SK-N-SH treated with all-trans-retinoic acid at 6 μM for 48 hours (cell line): ENCODE data around the gene IFIT2.

ENCODE experiments used
- ATAC-seq: fragments of 200-7000 bp; cut with Tn5 transposase; 3 replicates; pipeline ENCODE4 v1.9.1; 2020; ENCODE audit warnings: mild to moderate bottlenecking, moderate library complexity
- ARNTL ChIP-seq: fragments of 450-650 bp; formaldehyde crosslinking; IDR thresholded peaks from 2 replicates; pipeline ENCODE4 v1.5.0; 2020; ENCODE audit warnings: low read depth, mild to moderate bottlenecking, moderate library complexity, borderline replicate concordance
- CSRNP3 ChIP-seq: fragments of 250-450 bp; sonication (Bioruptor Pico); IDR thresholded peaks from 2 replicates; pipeline ENCODE4 v1.5.1; 2021; ENCODE audit warnings: mild to moderate bottlenecking, moderate library complexity
- ESRRG ChIP-seq: fragments of 250-450 bp; sonication (Bioruptor Pico); IDR thresholded peaks from 2 replicates; pipeline ENCODE4 v1.6.1; 2021; ENCODE audit warnings: mild to moderate bottlenecking
- GLIS3 ChIP-seq: fragments of 250-450 bp; sonication (Bioruptor Pico); IDR thresholded peaks from 2 replicates; pipeline ENCODE4 v1.5.0; 2020; ENCODE audit warnings: mild to moderate bottlenecking, moderate library complexity
- ISL1 ChIP-seq: fragments of 250-450 bp; sonication (Bioruptor Pico); IDR thresholded peaks from 2 replicates; pipeline ENCODE4 v2.1.2; 2022; ENCODE audit warnings: mild to moderate bottlenecking, moderate library complexity
- OSR1 ChIP-seq: fragments of 250-450 bp; sonication (Bioruptor Pico); IDR thresholded peaks from 2 replicates; pipeline ENCODE4 v1.8.0; 2022; ENCODE audit warnings: moderate library complexity, mild to moderate bottlenecking, inconsistent platforms
- PPARA ChIP-seq: fragments of 250-450 bp; sonication (Bioruptor Pico); IDR thresholded peaks from 2 replicates; pipeline ENCODE4 v1.5.0; 2020; ENCODE audit warnings: mild to moderate bottlenecking, borderline replicate concordance
- RARB ChIP-seq: fragments of 250-450 bp; sonication (Bioruptor Pico); IDR thresholded peaks from 2 replicates; pipeline ENCODE4 v1.8.0; 2021; ENCODE audit warnings: mild to moderate bottlenecking, moderate library complexity
- SNAI2 ChIP-seq: fragments of 250-450 bp; sonication (Bioruptor Pico); IDR thresholded peaks from 2 replicates; pipeline ENCODE4 v1.5.0; 2020; ENCODE audit warnings: mild to moderate bottlenecking, moderate library complexity
- TCF4 ChIP-seq: fragments of 250-450 bp; sonication (Bioruptor Pico); IDR thresholded peaks from 2 replicates; pipeline ENCODE4 v1.8.0; 2021; ENCODE audit warnings: mild to moderate bottlenecking, moderate library complexity, borderline replicate concordance
- TOX ChIP-seq: fragments of 250-450 bp; sonication (Bioruptor Pico); IDR thresholded peaks from 2 replicates; pipeline ENCODE4 v1.8.0; 2021; ENCODE audit warnings: mild to moderate bottlenecking, moderate library complexity, borderline replicate concordance
- ZC3H10 ChIP-seq: fragments of 250-450 bp; sonication (Bioruptor Pico); IDR thresholded peaks from 2 replicates; pipeline ENCODE4 v1.5.1; 2021; ENCODE audit warnings: mild to moderate bottlenecking, moderate library complexity
- ZNF565 ChIP-seq: fragments of 450-650 bp; formaldehyde crosslinking; conservative IDR thresholded peaks from 2 replicates; pipeline ENCODE4 v1.5.0; 2020; ENCODE audit warnings: low read depth, mild to moderate bottlenecking, moderate library complexity
- ZNF70 ChIP-seq: fragments of 450-650 bp; formaldehyde crosslinking; IDR thresholded peaks from 2 replicates; pipeline ENCODE4 v1.5.0; 2020; ENCODE audit warnings: mild to moderate bottlenecking, moderate library complexity
- ZNF8 ChIP-seq: fragments of 450-650 bp; formaldehyde crosslinking; IDR thresholded peaks from 2 replicates; pipeline ENCODE4 v1.5.0; 2020; ENCODE audit warnings: mild to moderate bottlenecking, moderate library complexity
- TF ChIP-seq, protein P1 (sequence below): fragments of 250-450 bp; sonication (Bioruptor Pico); IDR thresholded peaks from 2 replicates; pipeline ENCODE4 v1.5.0; 2020; ENCODE audit warnings: mild to moderate bottlenecking, moderate library complexity
- TF ChIP-seq, protein P2 (sequence below): fragments of 250-450 bp; sonication (Bioruptor Pico); IDR thresholded peaks from 2 replicates; pipeline ENCODE4 v1.8.0; 2021; ENCODE audit warnings: low read depth, mild to moderate bottlenecking, moderate library complexity, borderline replicate concordance
- TF ChIP-seq, protein P3 (sequence below): fragments of 250-450 bp; sonication (Bioruptor Pico); IDR thresholded peaks from 2 replicates; pipeline ENCODE4 v1.8.0; 2020; ENCODE audit warnings: mild to moderate bottlenecking, moderate library complexity, borderline replicate concordance

Gene IFIT2

GRCh38 chr10:89308736-89309135 is 6.9 kb downstream of the IFIT2 start:
- no peak for ATAC-seq
- TF ChIP-seq SNAI2 (CRISPR knock-in tag) = no peak
- no peak for TF ChIP-seq ESRRG (CRISPR knock-in tag)
- TF ChIP-seq CSRNP3 = no peak
- no peak for TF ChIP-seq ZC3H10 (CRISPR knock-in tag)

- TF ChIP-seq ZNF8 = no peak
- TF ChIP-seq GLIS3 (CRISPR knock-in tag) = no peak
- TF ChIP-seq TCF4 (CRISPR knock-in tag) = no peak
- TF ChIP-seq, protein P1, sequence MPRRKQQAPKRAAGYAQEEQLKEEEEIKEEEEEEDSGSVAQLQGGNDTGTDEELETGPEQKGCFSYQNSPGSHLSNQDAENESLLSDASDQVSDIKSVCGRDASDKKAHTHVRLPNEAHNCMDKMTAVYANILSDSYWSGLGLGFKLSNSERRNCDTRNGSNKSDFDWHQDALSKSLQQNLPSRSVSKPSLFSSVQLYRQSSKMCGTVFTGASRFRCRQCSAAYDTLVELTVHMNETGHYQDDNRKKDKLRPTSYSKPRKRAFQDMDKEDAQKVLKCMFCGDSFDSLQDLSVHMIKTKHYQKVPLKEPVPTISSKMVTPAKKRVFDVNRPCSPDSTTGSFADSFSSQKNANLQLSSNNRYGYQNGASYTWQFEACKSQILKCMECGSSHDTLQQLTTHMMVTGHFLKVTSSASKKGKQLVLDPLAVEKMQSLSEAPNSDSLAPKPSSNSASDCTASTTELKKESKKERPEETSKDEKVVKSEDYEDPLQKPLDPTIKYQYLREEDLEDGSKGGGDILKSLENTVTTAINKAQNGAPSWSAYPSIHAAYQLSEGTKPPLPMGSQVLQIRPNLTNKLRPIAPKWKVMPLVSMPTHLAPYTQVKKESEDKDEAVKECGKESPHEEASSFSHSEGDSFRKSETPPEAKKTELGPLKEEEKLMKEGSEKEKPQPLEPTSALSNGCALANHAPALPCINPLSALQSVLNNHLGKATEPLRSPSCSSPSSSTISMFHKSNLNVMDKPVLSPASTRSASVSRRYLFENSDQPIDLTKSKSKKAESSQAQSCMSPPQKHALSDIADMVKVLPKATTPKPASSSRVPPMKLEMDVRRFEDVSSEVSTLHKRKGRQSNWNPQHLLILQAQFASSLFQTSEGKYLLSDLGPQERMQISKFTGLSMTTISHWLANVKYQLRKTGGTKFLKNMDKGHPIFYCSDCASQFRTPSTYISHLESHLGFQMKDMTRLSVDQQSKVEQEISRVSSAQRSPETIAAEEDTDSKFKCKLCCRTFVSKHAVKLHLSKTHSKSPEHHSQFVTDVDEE (CRISPR knock-in tag) = no peak
- ATAC-seq = no peak
These were observed 7.6 kb downstream of the IFIT2 start for GRCh38 chr10:89309156-89310055.

GRCh38 chr10:89310056-89310893 is 8.4 kb downstream of the IFIT2 start:
- TF ChIP-seq RARB (CRISPR knock-in tag) (no peak), ISL1 (no peak), ZNF565 (CRISPR knock-in tag) (no peak), ARNTL (CRISPR knock-in tag) (no peak), PPARA (CRISPR knock-in tag) (no peak), TOX (no peak), TCF4 (CRISPR knock-in tag) (no peak), ESRRG (CRISPR knock-in tag) (no peak), ZNF70 (no peak), ZNF8 (no peak), ZC3H10 (CRISPR knock-in tag) (no peak), OSR1 (no peak)
- TF ChIP-seq, protein P2, sequence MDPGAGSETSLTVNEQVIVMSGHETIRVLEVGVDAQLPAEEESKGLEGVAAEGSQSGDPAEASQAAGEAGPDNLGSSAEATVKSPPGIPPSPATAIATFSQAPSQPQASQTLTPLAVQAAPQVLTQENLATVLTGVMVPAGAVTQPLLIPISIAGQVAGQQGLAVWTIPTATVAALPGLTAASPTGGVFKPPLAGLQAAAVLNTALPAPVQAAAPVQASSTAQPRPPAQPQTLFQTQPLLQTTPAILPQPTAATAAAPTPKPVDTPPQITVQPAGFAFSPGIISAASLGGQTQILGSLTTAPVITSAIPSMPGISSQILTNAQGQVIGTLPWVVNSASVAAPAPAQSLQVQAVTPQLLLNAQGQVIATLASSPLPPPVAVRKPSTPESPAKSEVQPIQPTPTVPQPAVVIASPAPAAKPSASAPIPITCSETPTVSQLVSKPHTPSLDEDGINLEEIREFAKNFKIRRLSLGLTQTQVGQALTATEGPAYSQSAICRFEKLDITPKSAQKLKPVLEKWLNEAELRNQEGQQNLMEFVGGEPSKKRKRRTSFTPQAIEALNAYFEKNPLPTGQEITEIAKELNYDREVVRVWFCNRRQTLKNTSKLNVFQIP (CRISPR knock-in tag) = no peak
- TF ChIP-seq, protein P1 (CRISPR knock-in tag) = no peak
- TF ChIP-seq, protein P3, sequence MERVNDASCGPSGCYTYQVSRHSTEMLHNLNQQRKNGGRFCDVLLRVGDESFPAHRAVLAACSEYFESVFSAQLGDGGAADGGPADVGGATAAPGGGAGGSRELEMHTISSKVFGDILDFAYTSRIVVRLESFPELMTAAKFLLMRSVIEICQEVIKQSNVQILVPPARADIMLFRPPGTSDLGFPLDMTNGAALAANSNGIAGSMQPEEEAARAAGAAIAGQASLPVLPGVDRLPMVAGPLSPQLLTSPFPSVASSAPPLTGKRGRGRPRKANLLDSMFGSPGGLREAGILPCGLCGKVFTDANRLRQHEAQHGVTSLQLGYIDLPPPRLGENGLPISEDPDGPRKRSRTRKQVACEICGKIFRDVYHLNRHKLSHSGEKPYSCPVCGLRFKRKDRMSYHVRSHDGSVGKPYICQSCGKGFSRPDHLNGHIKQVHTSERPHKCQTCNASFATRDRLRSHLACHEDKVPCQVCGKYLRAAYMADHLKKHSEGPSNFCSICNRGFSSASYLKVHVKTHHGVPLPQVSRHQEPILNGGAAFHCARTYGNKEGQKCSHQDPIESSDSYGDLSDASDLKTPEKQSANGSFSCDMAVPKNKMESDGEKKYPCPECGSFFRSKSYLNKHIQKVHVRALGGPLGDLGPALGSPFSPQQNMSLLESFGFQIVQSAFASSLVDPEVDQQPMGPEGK (CRISPR knock-in tag) = no peak
- ATAC-seq = no peak
